ENCODE results near the gene REEP3.

The REEP3 gene

GRCh38 chr10:63671317-63671937 lies 150.2 kb downstream of the REEP3 start:
- peak; percentile 79 for ATAC-seq
- TF ChIP-seq ESRRG (CRISPR knock-in tag; IDR thresholded peaks at IDR 0.05) (no peak), TCF4 (CRISPR knock-in tag; IDR thresholded peaks at IDR 0.05; ENCODE audit: borderline replicate concordance) (peak; percentile 41; the same call in 1 of the 2 replicates)

- no peak for ATAC-seq
- TF ChIP-seq OSR1 (CRISPR knock-in tag; IDR thresholded peaks at IDR 0.05): no peak
- no peak for TF ChIP-seq TCF4 (CRISPR knock-in tag; IDR thresholded peaks at IDR 0.05; ENCODE audit: borderline replicate concordance)
- no peak for TF ChIP-seq POU6F1 (CRISPR knock-in tag; IDR thresholded peaks at IDR 0.05; ENCODE audit: borderline replicate concordance, low read depth)
- no peak for TF ChIP-seq SNAI2 (CRISPR knock-in tag; IDR thresholded peaks at IDR 0.05)
- no peak for TF ChIP-seq TOX (CRISPR knock-in tag; IDR thresholded peaks at IDR 0.05; ENCODE audit: borderline replicate concordance)
- TF ChIP-seq GLIS3 (CRISPR knock-in tag; IDR thresholded peaks at IDR 0.05): no peak
- no peak for TF ChIP-seq ZNF70 (CRISPR knock-in tag; IDR thresholded peaks at IDR 0.05)
- no peak for TF ChIP-seq ZNF565 (CRISPR knock-in tag; conservative IDR thresholded peaks at IDR 0.05; ENCODE audit: low read depth)
- TF ChIP-seq ZFP30 (CRISPR knock-in tag; IDR thresholded peaks at IDR 0.05): no peak
- no peak for TF ChIP-seq ZNF8 (CRISPR knock-in tag; IDR thresholded peaks at IDR 0.05)
- no peak for TF ChIP-seq ZFP3 (CRISPR knock-in tag; IDR thresholded peaks at IDR 0.05)
- TF ChIP-seq CSRNP3 (CRISPR knock-in tag; IDR thresholded peaks at IDR 0.05): no peak
- no peak for TF ChIP-seq RARB (CRISPR knock-in tag; IDR thresholded peaks at IDR 0.05)
- no peak for TF ChIP-seq TSHZ2 (CRISPR knock-in tag; IDR thresholded peaks at IDR 0.05)
- TF ChIP-seq ZC3H10 (CRISPR knock-in tag; IDR thresholded peaks at IDR 0.05): no peak
- TF ChIP-seq, protein P1, sequence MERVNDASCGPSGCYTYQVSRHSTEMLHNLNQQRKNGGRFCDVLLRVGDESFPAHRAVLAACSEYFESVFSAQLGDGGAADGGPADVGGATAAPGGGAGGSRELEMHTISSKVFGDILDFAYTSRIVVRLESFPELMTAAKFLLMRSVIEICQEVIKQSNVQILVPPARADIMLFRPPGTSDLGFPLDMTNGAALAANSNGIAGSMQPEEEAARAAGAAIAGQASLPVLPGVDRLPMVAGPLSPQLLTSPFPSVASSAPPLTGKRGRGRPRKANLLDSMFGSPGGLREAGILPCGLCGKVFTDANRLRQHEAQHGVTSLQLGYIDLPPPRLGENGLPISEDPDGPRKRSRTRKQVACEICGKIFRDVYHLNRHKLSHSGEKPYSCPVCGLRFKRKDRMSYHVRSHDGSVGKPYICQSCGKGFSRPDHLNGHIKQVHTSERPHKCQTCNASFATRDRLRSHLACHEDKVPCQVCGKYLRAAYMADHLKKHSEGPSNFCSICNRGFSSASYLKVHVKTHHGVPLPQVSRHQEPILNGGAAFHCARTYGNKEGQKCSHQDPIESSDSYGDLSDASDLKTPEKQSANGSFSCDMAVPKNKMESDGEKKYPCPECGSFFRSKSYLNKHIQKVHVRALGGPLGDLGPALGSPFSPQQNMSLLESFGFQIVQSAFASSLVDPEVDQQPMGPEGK (CRISPR knock-in tag; IDR thresholded peaks at IDR 0.05; ENCODE audit: borderline replicate concordance): no peak
- no peak for TF ChIP-seq CSDC2 (CRISPR knock-in tag; IDR thresholded peaks at IDR 0.05)
- no peak for TF ChIP-seq ISL1 (CRISPR knock-in tag; IDR thresholded peaks at IDR 0.05)
- no peak for TF ChIP-seq ESRRG (CRISPR knock-in tag; IDR thresholded peaks at IDR 0.05)
These were observed 151.3 kb downstream of the REEP3 start for GRCh38 chr10:63672491-63672890.

DNA sequence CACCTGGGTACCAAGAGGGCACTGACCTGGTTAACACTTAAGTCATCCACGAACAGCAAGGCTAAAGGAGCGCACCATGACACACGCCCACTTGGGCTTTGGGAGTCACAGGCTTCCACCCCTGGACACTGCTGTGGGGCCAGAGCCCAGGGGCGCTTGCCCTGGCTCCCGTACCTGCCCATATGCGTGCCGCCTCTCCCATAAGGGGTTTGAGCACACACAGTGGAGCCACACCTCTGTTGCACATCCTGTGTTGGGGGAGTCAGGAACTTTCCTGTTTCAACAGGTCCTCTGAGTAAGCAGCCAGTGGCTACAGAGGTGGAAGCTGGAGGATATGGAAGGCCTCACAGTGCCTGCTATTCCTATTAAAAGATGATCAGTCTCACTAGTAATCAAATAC lies 152.0 kb downstream of the REEP3 start:
- ATAC-seq: no peak
- TF ChIP-seq TCF4 (CRISPR knock-in tag; IDR thresholded peaks at IDR 0.05; ENCODE audit: borderline replicate concordance) (no peak), ZNF70 (CRISPR knock-in tag; IDR thresholded peaks at IDR 0.05) (no peak), CSDC2 (CRISPR knock-in tag; IDR thresholded peaks at IDR 0.05) (no peak), SNAI2 (CRISPR knock-in tag; IDR thresholded peaks at IDR 0.05) (no peak), TOX (CRISPR knock-in tag; IDR thresholded peaks at IDR 0.05; ENCODE audit: borderline replicate concordance) (no peak), ZFP3 (CRISPR knock-in tag; IDR thresholded peaks at IDR 0.05) (no peak), ZFP30 (CRISPR knock-in tag; IDR thresholded peaks at IDR 0.05) (no peak), ZC3H10 (CRISPR knock-in tag; IDR thresholded peaks at IDR 0.05) (no peak), CSRNP3 (CRISPR knock-in tag; IDR thresholded peaks at IDR 0.05) (no peak), RARB (CRISPR knock-in tag; IDR thresholded peaks at IDR 0.05) (no peak), GLIS3 (CRISPR knock-in tag; IDR thresholded peaks at IDR 0.05) (no peak), BACH2 (CRISPR knock-in tag; IDR thresholded peaks at IDR 0.05; ENCODE audit: borderline replicate concordance) (no peak), ISL1 (CRISPR knock-in tag; IDR thresholded peaks at IDR 0.05) (no peak), PPARA (CRISPR knock-in tag; IDR thresholded peaks at IDR 0.05; ENCODE audit: borderline replicate concordance) (no peak), ZNF8 (CRISPR knock-in tag; IDR thresholded peaks at IDR 0.05) (no peak), POU6F1 (CRISPR knock-in tag; IDR thresholded peaks at IDR 0.05; ENCODE audit: borderline replicate concordance, low read depth) (no peak), OSR1 (CRISPR knock-in tag; IDR thresholded peaks at IDR 0.05) (no peak)
- TF ChIP-seq, protein P2, sequence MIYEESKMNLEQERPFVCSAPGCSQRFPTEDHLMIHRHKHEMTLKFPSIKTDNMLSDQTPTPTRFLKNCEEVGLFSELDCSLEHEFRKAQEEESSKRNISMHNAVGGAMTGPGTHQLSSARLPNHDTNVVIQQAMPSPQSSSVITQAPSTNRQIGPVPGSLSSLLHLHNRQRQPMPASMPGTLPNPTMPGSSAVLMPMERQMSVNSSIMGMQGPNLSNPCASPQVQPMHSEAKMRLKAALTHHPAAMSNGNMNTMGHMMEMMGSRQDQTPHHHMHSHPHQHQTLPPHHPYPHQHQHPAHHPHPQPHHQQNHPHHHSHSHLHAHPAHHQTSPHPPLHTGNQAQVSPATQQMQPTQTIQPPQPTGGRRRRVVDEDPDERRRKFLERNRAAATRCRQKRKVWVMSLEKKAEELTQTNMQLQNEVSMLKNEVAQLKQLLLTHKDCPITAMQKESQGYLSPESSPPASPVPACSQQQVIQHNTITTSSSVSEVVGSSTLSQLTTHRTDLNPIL (CRISPR knock-in tag; IDR thresholded peaks at IDR 0.05; ENCODE audit: low read depth): no peak

Measured in SK-N-SH treated with all-trans-retinoic acid at 6 μM for 48 hours (cell line).